Mesenchymal stem cell (in vitro differentiated cells and primary cell): ENCODE data around the gene CLEC3B.

ENCODE experiments used
- DNase-seq: peaks from one replicate; pipeline ENCODE4 v3.0.0-alpha.2; 2013
- H2AFZ ChIP-seq: one replicate; pipeline ENCODE4 v1.6.1; 2013; ENCODE audit warnings: low read depth, mild to moderate bottlenecking, control low read depth, inconsistent platforms, low read length, moderate library complexity
- H2AK5ac ChIP-seq: 2 replicates; pipeline ENCODE4 v1.6.1; 2013; ENCODE audit warnings: low read length, moderate library complexity, mild to moderate bottlenecking, inconsistent platforms; ENCODE audit not compliant: severe bottlenecking
- H2BK120ac ChIP-seq: one replicate; pipeline ENCODE4 v1.6.1; 2013; ENCODE audit warnings: low read depth, mild to moderate bottlenecking, inconsistent platforms, low read length, moderate library complexity
- H2BK12ac ChIP-seq, 2 experiments: one replicate each; pipeline ENCODE4 v1.6.1; 2013; ENCODE audit warnings: inconsistent platforms in 2 of 2, low read length in 2 of 2, mild to moderate bottlenecking in 2 of 2, moderate library complexity in 2 of 2, control low read depth in 1 of 2
- H2BK15ac ChIP-seq: one replicate; pipeline ENCODE4 v1.6.1; 2013; ENCODE audit warnings: mild to moderate bottlenecking, low read depth, inconsistent platforms; ENCODE audit not compliant: poor library complexity, severe bottlenecking
- H2BK5ac ChIP-seq: 2 replicates; pipeline ENCODE4 v1.6.1; 2013; ENCODE audit warnings: low read depth, mild to moderate bottlenecking, low read length, control low read depth, inconsistent platforms; ENCODE audit not compliant: poor library complexity, severe bottlenecking
- H3K14ac ChIP-seq, 2 experiments: one replicate each; pipeline ENCODE4 v1.6.1; 2013; ENCODE audit warnings: inconsistent platforms in 2 of 2, low read length in 2 of 2, control low read depth in 1 of 2, mild to moderate bottlenecking in 1 of 2, moderate library complexity in 1 of 2
- H3K18ac ChIP-seq, 2 experiments: one replicate each; pipeline ENCODE4 v1.6.1; 2013; ENCODE audit warnings: inconsistent platforms in 2 of 2, low read length in 2 of 2, control low read depth in 1 of 2, low read depth in 1 of 2, mild to moderate bottlenecking in 1 of 2
- H3K23ac ChIP-seq, 2 experiments: one replicate each; pipeline ENCODE4 v1.6.1; 2013; ENCODE audit warnings: inconsistent platforms in 2 of 2, low read length in 2 of 2, mild to moderate bottlenecking in 2 of 2, moderate library complexity in 2 of 2, control low read depth in 1 of 2
- H3K27ac ChIP-seq: 2 replicates; pipeline ENCODE4 v1.5.1; 2013; ENCODE audit warnings: mild to moderate bottlenecking, moderate library complexity, low read length, control low read depth, inconsistent platforms; ENCODE audit not compliant: poor library complexity, severe bottlenecking
- H3K27me3 ChIP-seq, 2 experiments: 2 replicates each; pipeline versions ENCODE4 v1.6.1 to v1.7.0; 2013; ENCODE audit warnings: low read length in 2 of 2, mild to moderate bottlenecking in 2 of 2, moderate library complexity in 2 of 2, control low read depth in 1 of 2, inconsistent platforms in 1 of 2; ENCODE audit not compliant: control insufficient read depth in 1 of 2, insufficient read depth in 1 of 2
- H3K36me3 ChIP-seq, 2 experiments: 2 replicates each; pipeline versions ENCODE4 v1.6.1 to v1.7.0; 2013; ENCODE audit warnings: low read length in 2 of 2, control low read depth in 1 of 2, inconsistent platforms in 1 of 2, low read depth in 1 of 2, mild to moderate bottlenecking in 1 of 2; ENCODE audit not compliant: insufficient read depth in 2 of 2, control insufficient read depth in 1 of 2
- H3K4ac ChIP-seq, 2 experiments: one replicate each; pipeline ENCODE4 v1.6.1; 2013; ENCODE audit warnings: inconsistent platforms in 2 of 2, low read length in 2 of 2, mild to moderate bottlenecking in 2 of 2, moderate library complexity in 2 of 2, control low read depth in 1 of 2, low read depth in 1 of 2
- H3K4me1 ChIP-seq: 2 replicates; pipeline ENCODE4 v1.6.1; 2013; ENCODE audit warnings: low read depth, low read length, control low read depth; ENCODE audit not compliant: control insufficient read depth, insufficient read depth
- H3K4me2 ChIP-seq: 2 replicates; pipeline ENCODE4 v1.6.1; 2013; ENCODE audit warnings: low read length, mild to moderate bottlenecking, inconsistent platforms; ENCODE audit not compliant: poor library complexity, severe bottlenecking
- H3K4me3 ChIP-seq, 2 experiments: 2 replicates each; pipeline versions ENCODE4 v1.5.1 to v1.7.0; 2013; ENCODE audit warnings: low read length in 2 of 2, mild to moderate bottlenecking in 2 of 2, control low read depth in 1 of 2, low read depth in 1 of 2; ENCODE audit not compliant: insufficient read depth in 1 of 2
- H3K79me1 ChIP-seq: replicated peaks from 2 replicates; pipeline ENCODE4 v1.6.1; 2013; ENCODE audit warnings: mild to moderate bottlenecking, control low read depth, low read length, inconsistent platforms; ENCODE audit not compliant: poor library complexity, severe bottlenecking
- H3K9ac ChIP-seq: 2 replicates; pipeline ENCODE4 v1.7.0; 2013; ENCODE audit warnings: mild to moderate bottlenecking, low read length, moderate library complexity
- H3K9me3 ChIP-seq: 2 replicates; pipeline ENCODE4 v1.7.0; 2013; ENCODE audit warnings: mild to moderate bottlenecking, low read length; ENCODE audit not compliant: control insufficient read depth
- H4K8ac ChIP-seq: one replicate; pipeline ENCODE4 v1.6.1; 2013; ENCODE audit warnings: inconsistent platforms, mild to moderate bottlenecking, low read length, moderate library complexity
- H4K91ac ChIP-seq: one replicate; pipeline ENCODE4 v1.6.1; 2013; ENCODE audit warnings: mild to moderate bottlenecking, low read length, inconsistent platforms
- WGBS: methylation state at CpG from one replicate; pipeline ENCODE4 v1.1.7; 2013; ENCODE audit warnings: mixed read lengths; 5-methylcytosine and 5-hydroxymethylcytosine counted together

Gene CLEC3B

DNA sequence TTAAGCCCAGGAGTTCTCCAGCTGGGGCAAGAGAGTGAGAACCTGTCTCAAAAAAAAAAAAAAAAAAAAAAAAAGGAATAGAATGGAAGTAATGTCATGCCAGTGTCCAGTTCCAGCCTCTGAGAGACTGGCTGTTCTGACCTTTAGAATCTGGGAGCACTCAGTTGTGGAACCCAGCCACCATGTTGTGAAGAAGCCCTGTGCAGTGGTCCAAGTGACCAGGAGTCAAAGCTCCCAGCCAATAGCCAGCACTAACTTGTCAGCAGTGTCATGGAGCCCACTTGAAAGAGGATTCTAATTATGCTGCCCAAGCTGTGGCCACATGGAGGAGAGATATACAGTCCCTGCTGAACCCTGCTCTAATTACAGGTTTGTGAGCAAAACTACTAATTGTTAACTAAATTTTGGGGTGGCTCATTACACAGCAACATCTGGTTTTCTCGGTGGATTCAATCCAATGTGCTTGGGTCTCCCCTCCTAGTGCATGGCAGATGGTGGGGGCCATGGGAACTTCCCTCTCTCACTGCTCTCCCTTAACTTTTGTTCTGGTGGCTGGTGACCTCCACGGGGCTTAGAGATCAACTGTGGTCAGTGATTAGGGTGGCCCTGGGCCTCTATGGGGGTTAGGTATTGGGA, 55.5 kb downstream of the CLEC3B start:
- Histone ChIP-seq H4K91ac (peak overlapping the region; percentile 22), H2AK5ac (peak overlapping the region; percentile 45), H3K18ac (no peak overlapping the region), H4K8ac (no peak overlapping the region), H3K14ac (no peak overlapping the region), H2BK5ac (no peak overlapping the region), H3K36me3 (peaks cover 32 to 45% of the 10 kb centered on the region in 2 experiments), H2BK12ac (peak overlapping the region in 1 of 2 experiments; percentile 55), H2BK120ac (no peak overlapping the region), H3K79me1 (peaks cover 24% of the 10 kb centered on the region), H3K4me3 (no peak overlapping the region), H2AFZ (no peak overlapping the region), H3K4me2 (no peak overlapping the region), H3K27ac (no peak overlapping the region), H3K4me1 (peaks cover 18% of the 10 kb centered on the region), H3K9ac (no peak overlapping the region), H2BK15ac (no peak overlapping the region), H3K23ac (no peak overlapping the region), H3K4ac (no peak overlapping the region), H3K27me3 (no peaks in the 10 kb centered on the region), H3K9me3 (no peaks in the 10 kb centered on the region)
- 100% methylated on average over 2 of the region's 2 CpGs for WGBS
- no peak for DNase-seq

DNA sequence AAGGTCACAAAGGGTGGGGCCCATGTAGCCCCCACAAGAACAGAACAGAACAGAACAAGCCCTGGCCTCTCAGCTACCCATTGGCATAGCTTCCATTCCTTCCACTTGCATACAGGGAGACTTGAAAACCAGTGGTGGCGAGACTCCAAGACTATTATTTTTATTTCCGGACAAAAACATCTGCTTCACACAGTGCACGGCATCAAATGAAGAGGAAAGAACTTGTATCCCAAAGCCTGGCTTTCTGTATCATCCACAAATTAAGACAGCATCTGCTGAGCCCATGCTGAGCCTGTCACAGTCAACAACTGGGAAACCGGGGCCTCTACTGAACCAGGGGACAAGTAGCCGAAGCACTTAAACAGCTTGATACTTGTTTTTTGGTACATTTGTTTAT, 56.0 kb downstream of the CLEC3B start:
- no peak overlapping the region for H3K4me2 ChIP-seq
- peaks cover 24% of the 10 kb centered on the region for H3K79me1 ChIP-seq
- H2AK5ac ChIP-seq: peak overlapping the region; percentile 45
- no peak overlapping the region for H3K23ac ChIP-seq
- no peaks in the 10 kb centered on the region for H3K27me3 ChIP-seq
- H2BK15ac ChIP-seq: no peak overlapping the region
- H3K36me3 ChIP-seq: peaks cover 37 to 50% of the 10 kb centered on the region in 2 experiments
- no peak overlapping the region for H2BK12ac ChIP-seq
- no peak overlapping the region for H3K18ac ChIP-seq
- no peaks in the 10 kb centered on the region for H3K9me3 ChIP-seq
- H4K8ac ChIP-seq: no peak overlapping the region
- H3K9ac ChIP-seq: peak overlapping the region; percentile 8
- H2BK5ac ChIP-seq: no peak overlapping the region
- WGBS: 99% methylated on average over 4 of the region's 5 CpGs
- DNase-seq: no peak
- H2BK120ac ChIP-seq: no peak overlapping the region
- no peak overlapping the region for H3K4me3 ChIP-seq
- no peak overlapping the region for H3K27ac ChIP-seq
- no peak overlapping the region for H3K4ac ChIP-seq
- no peak overlapping the region for H2AFZ ChIP-seq
- H3K4me1 ChIP-seq: peaks cover 19% of the 10 kb centered on the region
- no peak overlapping the region for H3K14ac ChIP-seq
- H4K91ac ChIP-seq: peak overlapping the region; percentile 22

DNA sequence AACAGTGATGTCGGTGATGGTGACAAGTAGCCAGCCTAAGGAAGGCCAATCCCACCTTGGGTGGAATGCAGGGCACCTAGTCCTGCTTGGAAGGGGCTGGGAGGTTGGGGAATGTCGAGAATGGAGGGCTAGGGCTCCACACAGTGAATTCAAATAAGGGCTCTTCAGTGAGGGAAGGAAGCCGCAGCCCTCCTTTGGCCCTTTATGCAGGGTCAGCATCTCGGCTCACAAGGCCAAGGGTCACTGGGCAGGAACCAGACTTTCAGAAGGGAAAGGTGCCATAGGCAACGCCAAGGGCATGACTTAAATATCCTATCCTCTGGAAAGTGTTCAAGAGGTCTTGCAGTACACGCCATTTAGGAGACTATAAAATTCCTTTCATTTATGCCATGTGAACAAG, 56.9 kb downstream of the CLEC3B start:
- Histone ChIP-seq H2AFZ (no peak overlapping the region), H3K18ac (no peak overlapping the region), H3K14ac (peak overlapping the region in 1 of 2 experiments; percentile 28), H3K4me1 (peaks cover 20% of the 10 kb centered on the region), H2AK5ac (peak overlapping the region; percentile 17), H2BK5ac (no peak overlapping the region), H4K8ac (no peak overlapping the region), H4K91ac (peak overlapping the region; percentile 41), H3K9me3 (no peaks in the 10 kb centered on the region), H3K27me3 (no peaks in the 10 kb centered on the region), H3K79me1 (peaks cover 27% of the 10 kb centered on the region), H3K4me2 (no peak overlapping the region), H3K23ac (no peak overlapping the region), H3K27ac (no peak overlapping the region), H3K4ac (peak overlapping the region in 1 of 2 experiments; percentile 32), H2BK15ac (no peak overlapping the region), H2BK12ac (peak overlapping the region in 1 of 2 experiments; percentile 18), H3K36me3 (peaks cover 40 to 56% of the 10 kb centered on the region in 2 experiments), H3K9ac (no peak overlapping the region), H3K4me3 (no peak overlapping the region), H2BK120ac (no peak overlapping the region)
- no peak for DNase-seq
- 90% methylated on average over 6 of the region's 6 CpGs for WGBS

DNA sequence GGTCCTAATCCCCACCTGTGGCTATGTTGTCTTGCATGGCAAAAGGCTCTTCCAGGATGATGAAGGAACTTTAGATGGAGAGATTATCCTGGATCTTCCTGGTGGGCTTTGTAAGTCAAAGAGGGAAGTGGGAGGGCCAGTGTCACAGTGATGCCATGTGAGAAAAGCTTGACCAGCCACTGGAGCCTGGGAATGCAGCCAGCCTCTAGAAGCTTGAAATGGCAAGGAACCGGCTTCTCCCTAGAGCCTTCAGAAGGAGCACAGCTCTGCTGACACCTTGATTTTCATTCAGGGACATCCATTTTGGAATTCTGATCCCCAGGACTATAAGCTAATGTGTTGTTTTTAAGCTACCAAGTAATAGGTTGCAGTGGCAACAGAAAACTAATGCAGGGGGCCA, 58.3 kb downstream of the CLEC3B start:
- H4K91ac ChIP-seq: no peak overlapping the region
- H4K8ac ChIP-seq: no peak overlapping the region
- H3K23ac ChIP-seq: no peak overlapping the region
- H3K36me3 ChIP-seq: peaks cover 52 to 67% of the 10 kb centered on the region in 2 experiments
- H3K18ac ChIP-seq: no peak overlapping the region
- H2BK15ac ChIP-seq: peak overlapping the region; percentile 9
- H3K14ac ChIP-seq: no peak overlapping the region
- peak overlapping the region in 1 of 2 experiments; percentile 25 for H2BK12ac ChIP-seq
- H3K4ac ChIP-seq: peak overlapping the region in 1 of 2 experiments; percentile 26
- H3K9ac ChIP-seq: peak overlapping the region; percentile 51
- no peak overlapping the region for H2AFZ ChIP-seq
- peaks cover 31% of the 10 kb centered on the region for H3K79me1 ChIP-seq
- no peak overlapping the region for H3K4me2 ChIP-seq
- H3K27ac ChIP-seq: peak overlapping the region; percentile 36
- peaks cover 18% of the 10 kb centered on the region for H3K4me1 ChIP-seq
- no peaks in the 10 kb centered on the region for H3K9me3 ChIP-seq
- WGBS: 100% methylated on average over 1 of the region's 1 CpG
- H2BK5ac ChIP-seq: no peak overlapping the region
- no peak for DNase-seq
- H3K27me3 ChIP-seq: no peaks in the 10 kb centered on the region
- no peak overlapping the region for H2BK120ac ChIP-seq
- peak overlapping the region; percentile 87 for H2AK5ac ChIP-seq
- no peak overlapping the region for H3K4me3 ChIP-seq
